Activated gamma-delta T cell treated with Interleukin-2 at 50 U/mL for 16 hours (primary cell): ENCODE results near the gene SLC2A14.
A peak's percentile ranks its signal among the peaks of the same experiment; 100 is the strongest.
"Not testable (repeated sequence)": the region's sequence is repeated elsewhere in the genome, so short reads cannot be mapped to it uniquely, and the experiment has no call there.

Experiments used
- DNase-seq: peaks from one replicate; pipeline ENCODE4 v3.0.0-alpha.2; 2020

SLC2A14 gene

GRCh38 chr12:7872566-7873319 lies at the start of gene SLC2A14:
Gene SLC2A14 (minus strand): TSS chr12:7872915. CDS start chr12:7869880, 3,035 bp downstream.
- no peak for DNase-seq

DNA sequence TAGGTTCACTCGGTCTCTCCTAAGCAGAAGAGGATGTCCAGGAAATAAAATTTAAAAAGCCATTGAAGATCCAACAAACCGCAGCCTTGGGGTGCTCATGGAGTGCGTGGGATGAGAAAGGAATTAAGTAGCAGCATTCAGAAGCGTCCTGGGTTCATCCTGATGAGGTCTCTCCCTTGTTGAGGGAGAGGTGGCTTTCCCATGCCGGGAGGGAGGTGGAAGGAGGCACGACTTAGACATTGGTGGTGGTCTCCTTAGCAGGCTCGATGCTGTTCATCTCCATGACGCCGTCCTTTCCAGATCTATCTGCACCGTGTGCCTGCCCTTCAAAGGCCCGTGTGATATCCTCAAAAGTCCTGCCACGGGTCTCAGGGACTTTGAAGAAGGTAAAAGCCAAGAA lies 48.5 kb upstream of the SLC2A14 start:
- DNase-seq, result not testable (repeated sequence)

- not testable (repeated sequence) for DNase-seq
These were observed 45.5 kb upstream of the SLC2A14 start for GRCh38 chr12:7918268-7918590.

- no peak for DNase-seq
These were observed 44.9 kb upstream of the SLC2A14 start for GRCh38 chr12:7917392-7918267.

GRCh38 chr12:7916936-7917335 lies 44.2 kb upstream of the SLC2A14 start:
- DNase-seq, result no peak

DNA sequence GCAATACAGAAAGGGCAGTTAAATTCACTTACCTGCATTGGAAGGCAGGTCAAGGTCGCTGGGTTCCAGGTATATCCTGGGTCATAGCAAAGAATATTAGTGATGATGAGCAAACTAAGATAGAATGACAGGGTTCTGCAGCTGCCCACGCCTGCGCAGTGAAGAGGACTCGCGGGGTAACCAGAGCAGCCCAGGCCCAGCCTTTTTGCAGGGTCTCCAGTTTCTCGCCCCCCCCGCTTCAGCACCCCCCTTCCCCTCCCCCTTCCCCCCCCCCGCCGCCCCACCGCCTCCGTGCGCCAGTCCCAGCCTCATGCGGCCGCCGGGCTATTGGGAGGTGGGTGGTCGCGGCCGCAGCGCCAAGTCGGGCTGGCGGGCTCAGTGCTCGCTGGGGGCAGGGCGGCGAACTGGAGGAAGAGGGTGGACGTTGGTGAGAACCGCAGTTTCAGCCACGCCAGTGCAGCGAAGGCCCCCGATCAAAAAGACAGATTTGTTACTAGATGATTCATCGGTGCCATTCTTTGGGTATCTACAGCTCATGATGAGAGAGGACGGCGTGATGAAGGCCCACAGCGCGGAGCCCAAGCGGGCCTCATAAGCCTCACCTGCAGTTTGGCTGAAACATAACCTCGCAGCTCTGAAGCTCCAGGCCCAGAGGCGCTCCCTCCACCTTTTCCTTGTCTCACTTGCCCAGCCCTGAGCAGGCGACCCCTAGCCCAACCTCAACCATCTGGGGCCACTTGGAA lies 43.1 kb upstream of the SLC2A14 start:
- no peak for DNase-seq

GRCh38 chr12:7910106-7910505 lies 37.4 kb upstream of the SLC2A14 start:
- not testable (repeated sequence) for DNase-seq

GRCh38 chr12:7907009-7907408 lies 34.3 kb upstream of the SLC2A14 start:
- peak; percentile 17 for DNase-seq

DNA sequence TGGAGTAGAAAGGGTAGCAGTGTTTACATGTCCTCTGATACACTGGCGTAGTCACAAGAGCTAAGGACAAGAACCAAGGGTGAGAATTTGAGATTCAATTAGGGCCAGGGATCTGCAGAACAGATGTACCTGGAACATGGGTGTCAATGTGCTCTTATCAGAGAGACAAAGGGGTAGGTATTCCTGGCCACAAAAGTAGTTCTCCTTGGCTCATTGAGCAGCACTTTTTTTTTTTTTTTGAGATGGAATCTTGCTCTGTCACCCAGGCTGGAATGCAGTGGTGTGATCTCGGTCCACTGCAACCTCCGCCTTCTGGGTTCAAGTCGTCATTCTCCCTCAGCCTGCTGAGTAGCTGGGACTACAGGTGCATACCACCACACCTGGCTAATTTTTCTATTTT lies 33.6 kb upstream of the SLC2A14 start:
- not testable (repeated sequence) for DNase-seq

- not testable (repeated sequence) for DNase-seq
These were observed 32.9 kb upstream of the SLC2A14 start for GRCh38 chr12:7905600-7906125.

DNA sequence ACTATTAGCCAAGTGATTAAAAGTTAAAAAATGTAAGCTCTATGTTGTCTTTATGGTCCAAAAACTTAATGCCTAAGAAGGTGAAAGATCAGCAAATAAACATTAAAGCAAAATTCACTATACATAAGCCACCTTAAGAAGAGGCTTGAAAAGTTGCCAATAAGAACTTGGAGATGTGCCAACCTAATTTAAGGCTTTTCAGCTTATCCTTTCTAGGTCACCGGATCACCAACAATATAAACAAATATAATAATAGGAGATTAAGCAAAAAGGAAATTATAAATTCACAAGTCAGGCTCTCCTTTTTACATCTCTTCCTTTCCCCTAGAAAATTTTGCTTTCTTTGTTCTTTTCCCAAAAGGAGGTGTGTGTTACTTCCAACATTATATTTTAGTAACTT lies 32.4 kb upstream of the SLC2A14 start:
- no peak for DNase-seq

GRCh38 chr12:7902416-7902815 lies 29.7 kb upstream of the SLC2A14 start:
- DNase-seq, result not testable (repeated sequence)

- no peak for DNase-seq
These were observed 27.0 kb upstream of the SLC2A14 start for GRCh38 chr12:7899755-7900154.

GRCh38 chr12:7896726-7897125 lies 24.0 kb upstream of the SLC2A14 start:
- not testable (repeated sequence) for DNase-seq

GRCh38 chr12:7892186-7892980 lies 19.7 kb upstream of the SLC2A14 start:
- DNase-seq, result no peak

DNA sequence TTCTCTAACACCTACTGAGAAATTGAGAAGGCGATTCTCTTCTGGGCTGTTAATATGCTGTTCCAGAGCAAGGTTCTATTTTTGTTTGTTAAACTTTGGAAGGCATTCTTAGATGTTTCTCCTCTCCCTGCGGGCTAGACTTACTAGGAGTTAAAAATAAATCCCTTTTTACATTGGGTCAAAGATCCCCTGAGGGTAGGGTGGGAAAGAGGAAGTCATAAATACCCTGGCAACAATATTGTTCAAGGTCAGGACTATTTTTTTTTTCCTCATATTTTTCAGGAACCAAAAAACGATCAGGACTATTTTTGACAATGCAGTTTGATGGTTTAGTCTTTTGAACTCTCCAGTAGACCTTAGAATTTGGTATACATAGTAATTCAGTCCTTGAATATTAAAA lies 12.0 kb upstream of the SLC2A14 start:
- DNase-seq, result no peak

DNA sequence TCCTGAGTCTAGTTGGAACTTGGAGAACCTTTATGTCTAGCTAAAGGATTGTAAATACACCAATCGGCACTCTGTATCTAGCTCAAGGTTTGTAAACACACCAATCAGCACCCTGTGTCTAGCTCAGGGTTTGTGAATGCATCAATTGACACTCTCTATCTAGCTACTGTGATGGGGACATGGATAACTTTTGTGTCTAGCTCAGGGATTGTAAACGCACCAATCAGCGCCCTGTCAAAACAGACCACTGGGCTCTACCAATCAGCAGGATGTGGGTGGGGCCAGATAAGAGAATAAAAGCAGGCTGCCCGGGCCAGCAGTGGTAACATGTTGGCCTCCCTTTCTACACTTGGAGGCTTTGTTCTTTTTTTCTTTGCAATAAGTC lies 9.0 kb upstream of the SLC2A14 start:
- DNase-seq, result not testable (repeated sequence)

- DNase-seq, result not testable (repeated sequence)
These were observed 8.4 kb upstream of the SLC2A14 start for GRCh38 chr12:7880952-7881735.

GRCh38 chr12:7879246-7879645 lies 6.5 kb upstream of the SLC2A14 start:
- no peak for DNase-seq

DNA sequence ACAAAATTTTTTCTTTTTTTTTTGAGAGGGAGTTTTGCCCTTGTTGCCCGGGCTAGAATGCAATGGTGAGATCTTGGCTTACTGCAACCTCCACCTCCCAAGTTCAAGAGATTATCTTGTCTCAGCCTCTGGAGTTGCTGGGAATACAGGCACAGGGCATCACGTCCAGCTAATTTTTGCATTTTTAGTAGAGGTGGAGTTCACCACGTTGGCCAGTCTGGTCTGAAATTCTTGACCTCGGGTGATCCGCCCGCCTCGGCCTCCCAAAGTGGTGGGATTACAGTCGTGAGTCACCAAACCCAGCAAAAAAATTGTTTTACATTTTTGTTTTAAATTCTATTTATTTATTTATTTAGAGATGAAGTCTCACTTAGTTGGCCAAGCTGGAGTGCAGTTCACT lies 4.7 kb upstream of the SLC2A14 start:
- no peak for DNase-seq

DNA sequence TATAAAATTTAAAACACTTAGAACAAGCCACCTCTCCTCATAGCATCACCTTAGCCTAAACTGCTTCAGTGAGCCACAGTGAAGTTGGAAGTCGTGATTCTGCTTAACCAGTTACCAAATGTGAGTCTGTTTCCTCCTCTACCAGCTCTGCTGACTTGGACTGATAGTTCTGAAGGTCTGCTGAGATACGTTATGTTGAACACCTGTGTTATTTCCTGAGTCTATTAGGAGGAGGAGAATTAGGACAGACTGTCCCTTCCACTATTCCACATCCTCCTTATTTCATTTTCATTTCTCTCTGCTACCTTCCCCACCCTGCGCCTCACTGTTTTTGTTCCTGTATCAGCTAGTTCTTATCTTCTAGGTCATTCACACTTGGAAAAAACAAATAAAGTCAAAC lies 2.4 kb downstream of the SLC2A14 start:
- DNase-seq, result no peak
